Coronary artery (tissue), 2 donors: Measurements from ENCODE around the gene CPA2.

ENCODE experiments used
- DNase-seq: peaks from one replicate; pipeline ENCODE4 v3.0.0-alpha.2; 2017; ENCODE audit warnings: low spot score
- H3K27ac ChIP-seq, 2 donors: fragments of 200-600 bp; sonication (generic); one replicate each; pipeline ENCODE4 v1.5.1; 2016 to 2019
- H3K4me3 ChIP-seq: fragments of 200-600 bp; sonication (generic); 2 replicates; pipeline ENCODE4 v1.5.1; 2016; ENCODE audit warnings: mild to moderate bottlenecking, moderate library complexity
- TF ChIP-seq, protein P1 (sequence below): fragments of 200-600 bp; sonication (generic); IDR thresholded peaks from one replicate; pipeline ENCODE4 v1.5.1; 2019; ENCODE audit warnings: antibody characterized with exemption

The CPA2 gene

DNA sequence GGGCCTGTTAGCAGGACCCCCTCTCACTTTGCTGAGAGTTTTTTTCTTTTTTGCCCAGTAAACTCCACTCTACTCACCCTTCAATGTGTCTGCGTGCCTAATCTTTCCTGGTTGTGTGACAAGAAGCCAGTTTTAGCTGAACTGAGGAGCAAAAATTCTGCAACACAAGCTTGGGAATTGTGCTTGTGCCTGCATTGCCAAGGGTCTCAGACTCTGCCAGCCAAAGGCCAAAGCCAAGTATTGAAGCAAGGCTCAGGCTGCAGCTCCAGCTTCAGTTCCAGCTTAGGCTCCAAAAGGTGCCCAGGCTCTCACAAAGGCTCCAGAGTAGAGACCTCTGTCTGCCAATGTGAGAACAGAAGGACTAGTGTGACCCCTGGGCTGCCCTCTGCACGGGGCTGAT is 4.2 kb upstream of the CPA2 start:
- Histone ChIP-seq H3K27ac (no peak overlapping the region), H3K4me3 (no peak overlapping the region)
- TF ChIP-seq, protein P1, sequence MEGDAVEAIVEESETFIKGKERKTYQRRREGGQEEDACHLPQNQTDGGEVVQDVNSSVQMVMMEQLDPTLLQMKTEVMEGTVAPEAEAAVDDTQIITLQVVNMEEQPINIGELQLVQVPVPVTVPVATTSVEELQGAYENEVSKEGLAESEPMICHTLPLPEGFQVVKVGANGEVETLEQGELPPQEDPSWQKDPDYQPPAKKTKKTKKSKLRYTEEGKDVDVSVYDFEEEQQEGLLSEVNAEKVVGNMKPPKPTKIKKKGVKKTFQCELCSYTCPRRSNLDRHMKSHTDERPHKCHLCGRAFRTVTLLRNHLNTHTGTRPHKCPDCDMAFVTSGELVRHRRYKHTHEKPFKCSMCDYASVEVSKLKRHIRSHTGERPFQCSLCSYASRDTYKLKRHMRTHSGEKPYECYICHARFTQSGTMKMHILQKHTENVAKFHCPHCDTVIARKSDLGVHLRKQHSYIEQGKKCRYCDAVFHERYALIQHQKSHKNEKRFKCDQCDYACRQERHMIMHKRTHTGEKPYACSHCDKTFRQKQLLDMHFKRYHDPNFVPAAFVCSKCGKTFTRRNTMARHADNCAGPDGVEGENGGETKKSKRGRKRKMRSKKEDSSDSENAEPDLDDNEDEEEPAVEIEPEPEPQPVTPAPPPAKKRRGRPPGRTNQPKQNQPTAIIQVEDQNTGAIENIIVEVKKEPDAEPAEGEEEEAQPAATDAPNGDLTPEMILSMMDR: no peak
- DNase-seq: no peak

DNA sequence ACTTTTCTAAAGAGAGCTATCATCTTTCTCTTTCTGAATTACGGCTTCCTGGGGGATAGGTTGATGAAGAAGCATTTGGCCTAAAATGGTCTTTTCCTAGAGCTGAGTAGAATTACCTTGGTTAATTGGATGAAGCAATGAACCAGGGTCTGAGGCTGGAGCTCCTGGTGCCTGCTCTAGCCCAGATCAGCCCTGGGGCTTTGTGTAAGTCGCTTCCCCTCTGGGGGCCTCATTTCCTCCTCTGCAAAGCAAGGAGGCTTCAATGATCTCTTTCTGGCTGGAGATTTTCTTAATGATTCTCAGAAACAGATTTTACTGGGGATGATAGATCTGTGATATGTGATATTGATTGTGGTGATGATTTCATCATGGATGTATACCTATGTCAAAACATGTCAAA is 3.5 kb upstream of the CPA2 start:
- DNase-seq: no peak
- Histone ChIP-seq H3K4me3 (no peak overlapping the region), H3K27ac (no peak overlapping the region)
- TF ChIP-seq, protein P1: no peak

DNA sequence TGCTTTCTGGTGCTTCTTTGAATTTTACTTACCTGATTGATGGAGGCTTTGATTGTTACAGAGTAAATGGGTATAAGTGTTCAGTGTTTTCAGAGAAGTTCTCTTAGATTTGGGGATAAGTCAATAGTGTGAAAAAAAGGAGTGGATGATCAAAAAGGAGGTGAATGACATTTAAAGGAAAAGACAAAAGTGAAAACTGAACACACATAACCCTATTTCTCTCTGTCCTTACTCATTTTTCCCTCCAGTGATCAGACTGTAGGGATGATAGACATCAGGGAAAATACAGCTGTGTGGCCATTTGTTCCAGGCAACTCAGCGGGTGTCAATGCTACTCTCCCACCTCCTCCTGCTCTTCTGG is 278 bp downstream of the CPA2 start:
- TF ChIP-seq, protein P1: no peak
- H3K4me3 ChIP-seq: no peak overlapping the region
- no peak overlapping the region for H3K27ac ChIP-seq
- DNase-seq: no peak

DNA sequence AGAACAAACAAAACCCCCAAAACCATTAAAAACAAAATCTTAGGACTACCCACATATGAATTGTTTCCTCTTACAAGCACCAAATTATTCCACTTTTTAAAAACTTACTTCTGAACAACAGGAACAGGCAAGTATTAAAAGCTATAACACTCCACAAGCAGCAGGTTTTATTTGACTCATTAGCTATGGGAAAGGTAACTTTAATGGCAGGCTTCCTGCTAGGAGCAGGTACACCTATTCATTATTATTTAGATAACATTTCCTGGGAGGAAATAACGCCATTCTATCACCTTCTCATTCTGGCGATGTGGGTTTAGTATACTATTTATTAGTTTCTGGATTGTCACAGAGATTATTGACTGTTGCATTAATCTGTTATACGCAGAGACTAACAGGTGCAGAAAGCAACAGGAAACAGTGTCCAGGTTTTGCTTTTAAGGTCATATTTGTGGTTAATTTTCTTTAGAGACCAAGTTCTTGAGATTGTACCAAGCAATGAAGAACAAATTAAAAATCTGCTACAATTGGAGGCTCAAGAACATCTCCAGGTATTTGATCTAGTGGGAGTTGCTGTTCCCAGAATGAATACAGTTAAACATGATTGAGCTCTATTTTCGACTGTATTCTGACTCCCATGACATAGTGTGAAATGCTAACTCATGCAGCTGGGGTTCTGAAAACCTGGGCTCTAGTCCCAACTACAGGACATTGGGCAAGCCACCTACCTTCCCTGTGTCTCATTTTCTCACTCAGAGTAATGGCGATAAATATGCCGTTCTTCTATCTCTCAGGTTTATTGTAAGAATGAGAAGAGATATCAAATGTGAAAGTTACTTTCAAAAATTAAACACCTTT is 2.0 kb downstream of the CPA2 start:
- TF ChIP-seq, protein P1: no peak
- Histone ChIP-seq H3K27ac (no peak overlapping the region), H3K4me3 (no peak overlapping the region)
- no peak for DNase-seq

DNA sequence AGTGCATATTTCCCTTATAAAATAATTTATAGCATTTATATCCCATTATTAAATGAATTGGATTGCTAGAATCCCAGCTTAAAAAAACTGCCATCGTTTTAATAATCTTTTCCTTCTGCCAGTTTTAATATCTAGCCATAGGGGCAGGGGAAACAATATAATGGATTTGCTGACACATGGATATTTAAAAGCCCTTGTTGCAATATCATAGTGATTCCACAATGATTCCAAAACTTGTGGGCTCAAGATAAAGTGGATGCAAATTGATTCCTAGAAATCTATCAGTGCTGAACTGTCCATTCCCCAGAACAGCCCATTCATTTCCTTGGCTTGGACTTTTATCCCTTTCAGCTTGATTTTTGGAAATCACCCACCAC is 2.6 kb downstream of the CPA2 start:
- TF ChIP-seq, protein P1: no peak
- Histone ChIP-seq H3K4me3 (no peak overlapping the region), H3K27ac (no peak overlapping the region)
- DNase-seq: no peak

DNA sequence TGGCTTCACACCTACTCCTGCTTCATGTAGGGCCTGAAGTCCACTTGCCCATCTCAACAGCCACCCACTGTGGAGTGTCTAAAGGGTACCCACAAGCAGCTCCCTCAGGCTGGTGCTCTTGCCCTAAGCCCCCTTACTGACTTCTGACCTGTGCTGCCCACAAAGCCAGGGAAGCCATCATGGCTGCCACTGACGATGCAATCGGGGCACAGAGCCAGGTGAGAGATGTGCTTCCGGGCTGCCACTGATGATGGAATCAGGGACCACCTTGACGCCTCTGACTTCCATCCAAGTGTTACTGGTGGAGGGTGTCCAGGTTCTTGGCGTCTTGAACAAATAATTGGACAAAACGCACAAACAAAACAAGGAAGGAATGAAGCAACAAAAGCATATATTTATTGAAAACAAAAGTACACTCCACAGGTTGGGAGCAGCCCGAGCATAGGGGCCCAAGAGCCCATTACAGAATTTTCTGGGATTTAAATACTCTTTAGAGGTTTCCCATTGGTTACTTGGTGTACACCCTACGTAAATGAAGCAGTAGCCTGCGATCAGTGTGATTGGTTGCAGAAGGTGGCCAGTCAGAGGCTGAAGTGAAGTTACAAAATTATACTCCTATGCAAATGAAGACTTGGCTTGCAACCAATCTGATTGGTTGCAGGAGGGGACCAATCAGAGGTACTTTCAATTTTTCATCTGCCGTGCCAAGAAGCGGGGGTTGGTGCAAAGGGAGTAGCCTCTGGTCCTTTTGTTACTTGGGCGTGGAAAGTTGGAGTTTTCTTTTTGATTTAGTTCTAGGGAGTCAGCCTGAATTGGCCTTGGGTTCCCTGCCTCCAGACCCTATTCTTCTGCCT is 4.5 kb downstream of the CPA2 start:
- Histone ChIP-seq H3K4me3 (no peak overlapping the region), H3K27ac (no peak overlapping the region)
- DNase-seq: no peak
- TF ChIP-seq, protein P1: no peak
